ENCODE data around the gene ASF1A. TPM values are rescaled to one million over a fixed set of nuclear protein-coding genes. Genes with fewer than 3 reads are reported as not detected.

Gene ASF1A
- total RNA-seq, 1 donor from 2014 or later, result 33.4 TPM

GRCh38 chr6:118859517-118860064, 34.4 kb upstream of the ASF1A start:
- H3K36me3 Mint-ChIP-seq (ENCODE audit: low read depth, unreplicated experiment), result peaks cover 20% of the 10 kb centered on the region
- no peak overlapping the region for H3K4me3 Mint-ChIP-seq (ENCODE audit: unreplicated experiment)

GRCh38 chr6:118860363-118860762, 33.6 kb upstream of the ASF1A start:
- H3K4me3 Mint-ChIP-seq (ENCODE audit: unreplicated experiment), result no peak overlapping the region
- no peak for TF ChIP-seq CTCF (IDR thresholded peaks at IDR 0.05; ENCODE audit: unreplicated experiment)
- peaks cover 5% of the 10 kb centered on the region for H3K9me3 Mint-ChIP-seq (ENCODE audit: unreplicated experiment)
- peak overlapping the region; percentile 9 for H3K27ac Mint-ChIP-seq (ENCODE audit: unreplicated experiment)
- no peaks in the 10 kb centered on the region for H3K27me3 Mint-ChIP-seq (ENCODE audit: unreplicated experiment)
- DNase-seq (ENCODE audit: low spot score), result no peak
- peaks cover 17% of the 10 kb centered on the region for H3K4me1 Mint-ChIP-seq (ENCODE audit: unreplicated experiment)
- peaks cover 20% of the 10 kb centered on the region for H3K36me3 Mint-ChIP-seq (ENCODE audit: low read depth, unreplicated experiment)

More at GRCh38 chr6:118859517-118860064, 34.4 kb upstream of the ASF1A start:
- H3K4me1 Mint-ChIP-seq (ENCODE audit: unreplicated experiment), result peaks cover 17% of the 10 kb centered on the region
- no peak for DNase-seq (ENCODE audit: low spot score)
- H3K27me3 Mint-ChIP-seq (ENCODE audit: unreplicated experiment), result no peaks in the 10 kb centered on the region
- TF ChIP-seq CTCF (IDR thresholded peaks at IDR 0.05; ENCODE audit: unreplicated experiment), result no peak
- H3K27ac Mint-ChIP-seq (ENCODE audit: unreplicated experiment), result peak overlapping the region; percentile 85
- peaks cover 5% of the 10 kb centered on the region for H3K9me3 Mint-ChIP-seq (ENCODE audit: unreplicated experiment)

GRCh38 chr6:118860880-118861279, 33.1 kb upstream of the ASF1A start:
- H3K27me3 Mint-ChIP-seq (ENCODE audit: unreplicated experiment), result no peaks in the 10 kb centered on the region
- DNase-seq (ENCODE audit: low spot score), result no peak
- peaks cover 20% of the 10 kb centered on the region for H3K36me3 Mint-ChIP-seq (ENCODE audit: low read depth, unreplicated experiment)
- TF ChIP-seq CTCF (IDR thresholded peaks at IDR 0.05; ENCODE audit: unreplicated experiment), result no peak
- H3K9me3 Mint-ChIP-seq (ENCODE audit: unreplicated experiment), result peaks cover 5% of the 10 kb centered on the region
- peaks cover 17% of the 10 kb centered on the region for H3K4me1 Mint-ChIP-seq (ENCODE audit: unreplicated experiment)
- H3K4me3 Mint-ChIP-seq (ENCODE audit: unreplicated experiment), result no peak overlapping the region
- no peak overlapping the region for H3K27ac Mint-ChIP-seq (ENCODE audit: unreplicated experiment)

GRCh38 chr6:118862443-118862842, 31.5 kb upstream of the ASF1A start:
- H3K27me3 Mint-ChIP-seq (ENCODE audit: unreplicated experiment), result no peaks in the 10 kb centered on the region
- no peak overlapping the region for H3K27ac Mint-ChIP-seq (ENCODE audit: unreplicated experiment)
- TF ChIP-seq CTCF (IDR thresholded peaks at IDR 0.05; ENCODE audit: unreplicated experiment), result no peak
- peaks cover 20% of the 10 kb centered on the region for H3K36me3 Mint-ChIP-seq (ENCODE audit: low read depth, unreplicated experiment)
- peaks cover 5% of the 10 kb centered on the region for H3K9me3 Mint-ChIP-seq (ENCODE audit: unreplicated experiment)
- H3K4me1 Mint-ChIP-seq (ENCODE audit: unreplicated experiment), result peaks cover 17% of the 10 kb centered on the region
- no peak overlapping the region for H3K4me3 Mint-ChIP-seq (ENCODE audit: unreplicated experiment)
- no peak for DNase-seq (ENCODE audit: low spot score)

- Mint-ChIP-seq H3K4me1 (ENCODE audit: unreplicated experiment) (peaks cover 12% of the 10 kb centered on the region), H3K36me3 (ENCODE audit: low read depth, unreplicated experiment) (peaks cover 20% of the 10 kb centered on the region), H3K9me3 (ENCODE audit: unreplicated experiment) (peaks cover 5% of the 10 kb centered on the region), H3K27ac (ENCODE audit: unreplicated experiment) (no peak overlapping the region), H3K27me3 (ENCODE audit: unreplicated experiment) (no peaks in the 10 kb centered on the region), H3K4me3 (ENCODE audit: unreplicated experiment) (no peak overlapping the region)
- no peak for TF ChIP-seq CTCF (IDR thresholded peaks at IDR 0.05; ENCODE audit: unreplicated experiment)
- no peak for DNase-seq (ENCODE audit: low spot score)
Observed at GRCh38 chr6:118864341-118865099, 29.4 kb upstream of the ASF1A start.
